IPS-20b (cell line): ENCODE results near the gene RAI14.

Source experiments
- H3K27ac ChIP-seq: one replicate; pipeline ENCODE4 v1.5.1; 2013; ENCODE audit warnings: low read length
- H3K27me3 ChIP-seq: 2 replicates; pipeline ENCODE4 v1.6.1; 2013; ENCODE audit warnings: mild to moderate bottlenecking, low read length, inconsistent platforms; ENCODE audit not compliant: insufficient read depth
- H3K36me3 ChIP-seq: 2 replicates; pipeline ENCODE4 v1.6.1; 2013; ENCODE audit warnings: low read depth, mild to moderate bottlenecking, inconsistent platforms, low read length, moderate library complexity; ENCODE audit not compliant: insufficient read depth
- H3K4me1 ChIP-seq: 2 replicates; pipeline ENCODE4 v1.6.1; 2013; ENCODE audit warnings: mild to moderate bottlenecking, control low read depth, inconsistent platforms, low read length, moderate library complexity; ENCODE audit not compliant: insufficient read depth
- H3K4me3 ChIP-seq: 2 replicates; pipeline ENCODE4 v1.5.1; 2013; ENCODE audit warnings: mild to moderate bottlenecking, low read length, inconsistent platforms
- H3K9ac ChIP-seq: 2 replicates; pipeline ENCODE4 v1.6.1; 2013; ENCODE audit warnings: low read depth, mild to moderate bottlenecking, inconsistent platforms, low read length, moderate library complexity
- H3K9me3 ChIP-seq: 2 replicates; pipeline ENCODE4 v1.6.1; 2013; ENCODE audit warnings: mild to moderate bottlenecking, low read depth, low read length, inconsistent platforms; ENCODE audit not compliant: insufficient read depth

RAI14 gene

GRCh38 chr5:34663771-34664496 is 7.8 kb downstream of the RAI14 start:
- no peak overlapping the region for H3K9ac ChIP-seq
- H3K36me3 ChIP-seq, result peaks cover 50% of the 10 kb centered on the region
- H3K27ac ChIP-seq, result no peak overlapping the region
- no peaks in the 10 kb centered on the region for H3K27me3 ChIP-seq
- peaks cover 18% of the 10 kb centered on the region; the same call in 1 of the 2 replicates for H3K4me1 ChIP-seq
- H3K4me3 ChIP-seq, result no peak overlapping the region
- H3K9me3 ChIP-seq, result no peaks in the 10 kb centered on the region

- Histone ChIP-seq H3K36me3 (peaks cover 36% of the 10 kb centered on the region), H3K27ac (no peak overlapping the region), H3K9ac (no peak overlapping the region), H3K4me3 (no peak overlapping the region), H3K4me1 (peaks cover 34% of the 10 kb centered on the region), H3K9me3 (no peaks in the 10 kb centered on the region), H3K27me3 (no peaks in the 10 kb centered on the region)
Measured at GRCh38 chr5:34666392-34667080, 10.4 kb downstream of the RAI14 start.

- peaks cover 45% of the 10 kb centered on the region for H3K4me1 ChIP-seq
- H3K9me3 ChIP-seq, result no peaks in the 10 kb centered on the region
- no peak overlapping the region for H3K27ac ChIP-seq
- no peak overlapping the region for H3K4me3 ChIP-seq
- peaks cover 28% of the 10 kb centered on the region; the same call in 1 of the 2 replicates for H3K36me3 ChIP-seq
- H3K9ac ChIP-seq, result no peak overlapping the region
- H3K27me3 ChIP-seq, result no peaks in the 10 kb centered on the region
Measured at GRCh38 chr5:34667705-34668104, 11.6 kb downstream of the RAI14 start.

- H3K9ac ChIP-seq, result no peak overlapping the region
- H3K4me3 ChIP-seq, result no peak overlapping the region
- H3K27ac ChIP-seq, result no peak overlapping the region
- no peaks in the 10 kb centered on the region for H3K9me3 ChIP-seq
- H3K27me3 ChIP-seq, result no peaks in the 10 kb centered on the region
- peaks cover 53% of the 10 kb centered on the region for H3K4me1 ChIP-seq
- peaks cover 19% of the 10 kb centered on the region; the same call in 1 of the 2 replicates for H3K36me3 ChIP-seq
Measured at GRCh38 chr5:34669931-34670516, 13.9 kb downstream of the RAI14 start.

GRCh38 chr5:34672196-34672595 is 16.1 kb downstream of the RAI14 start:
- Histone ChIP-seq H3K27me3 (no peaks in the 10 kb centered on the region), H3K4me1 (peaks cover 43% of the 10 kb centered on the region), H3K36me3 (peaks cover 13% of the 10 kb centered on the region; the same call in 1 of the 2 replicates), H3K9ac (no peak overlapping the region), H3K27ac (no peak overlapping the region), H3K9me3 (no peaks in the 10 kb centered on the region), H3K4me3 (no peak overlapping the region)

- Histone ChIP-seq H3K36me3 (peaks cover 6% of the 10 kb centered on the region; the same call in 1 of the 2 replicates), H3K4me1 (peaks cover 40% of the 10 kb centered on the region), H3K4me3 (no peak overlapping the region), H3K9ac (no peak overlapping the region), H3K9me3 (no peaks in the 10 kb centered on the region), H3K27ac (no peak overlapping the region), H3K27me3 (no peaks in the 10 kb centered on the region)
Measured at GRCh38 chr5:34673463-34674125, 17.5 kb downstream of the RAI14 start.

GRCh38 chr5:34674187-34674586 is 18.1 kb downstream of the RAI14 start:
- Histone ChIP-seq H3K9ac (no peak overlapping the region), H3K9me3 (no peaks in the 10 kb centered on the region), H3K36me3 (peaks cover 6% of the 10 kb centered on the region; the same call in 1 of the 2 replicates), H3K4me3 (no peak overlapping the region), H3K4me1 (peaks cover 45% of the 10 kb centered on the region), H3K27ac (no peak overlapping the region), H3K27me3 (no peaks in the 10 kb centered on the region)

- Histone ChIP-seq H3K27ac (no peak overlapping the region), H3K36me3 (peaks cover 6% of the 10 kb centered on the region; the same call in 1 of the 2 replicates), H3K9me3 (no peaks in the 10 kb centered on the region), H3K4me3 (no peak overlapping the region), H3K4me1 (peaks cover 43% of the 10 kb centered on the region), H3K9ac (no peak overlapping the region), H3K27me3 (no peaks in the 10 kb centered on the region)
Measured at GRCh38 chr5:34675857-34676256, 19.7 kb downstream of the RAI14 start.

- Histone ChIP-seq H3K9me3 (no peaks in the 10 kb centered on the region), H3K27me3 (no peaks in the 10 kb centered on the region), H3K4me1 (peaks cover 44% of the 10 kb centered on the region), H3K4me3 (no peak overlapping the region), H3K36me3 (peaks cover 6% of the 10 kb centered on the region; the same call in 1 of the 2 replicates), H3K9ac (no peak overlapping the region), H3K27ac (no peak overlapping the region)
Measured at GRCh38 chr5:34676416-34676815, 20.3 kb downstream of the RAI14 start.

GRCh38 chr5:34677428-34677827 is 21.3 kb downstream of the RAI14 start:
- Histone ChIP-seq H3K4me3 (no peak overlapping the region), H3K4me1 (peaks cover 35% of the 10 kb centered on the region), H3K36me3 (peaks cover 6% of the 10 kb centered on the region; the same call in 1 of the 2 replicates), H3K27ac (no peak overlapping the region), H3K9me3 (no peaks in the 10 kb centered on the region), H3K9ac (no peak overlapping the region), H3K27me3 (no peaks in the 10 kb centered on the region)

- Histone ChIP-seq H3K4me3 (no peak overlapping the region), H3K4me1 (peaks cover 43% of the 10 kb centered on the region), H3K27me3 (no peaks in the 10 kb centered on the region), H3K36me3 (no peaks in the 10 kb centered on the region), H3K9me3 (no peaks in the 10 kb centered on the region), H3K27ac (no peak overlapping the region), H3K9ac (no peak overlapping the region)
Measured at GRCh38 chr5:34680896-34681295, 24.8 kb downstream of the RAI14 start.
